GM21515 (cell line): Measurements from ENCODE around the gene EIF2B5.

ENCODE experiments used
- ATAC-seq: cut with Tn5 transposase; IDR thresholded peaks from one replicate; pipeline ENCODE4 v1.9.1; 2021; ENCODE audit not compliant: unreplicated experiment

The EIF2B5 gene

GRCh38 chr3:184192889-184193288 lies 57.7 kb downstream of the EIF2B5 start:
- ATAC-seq: no peak

- no peak for ATAC-seq
Measured at GRCh38 chr3:184193991-184194539, 58.9 kb downstream of the EIF2B5 start.
